GM21737 (cell line): Measurements from ENCODE around the gene PYGM.

ENCODE experiments used
- ATAC-seq: cut with Tn5 transposase; IDR thresholded peaks from one replicate; pipeline ENCODE4 v1.9.1; 2021; ENCODE audit warnings: mild to moderate bottlenecking, moderate library complexity; ENCODE audit not compliant: unreplicated experiment

PYGM gene

GRCh38 chr11:64792482-64792881, 32.7 kb upstream of the PYGM start:
- ATAC-seq, result no peak

DNA sequence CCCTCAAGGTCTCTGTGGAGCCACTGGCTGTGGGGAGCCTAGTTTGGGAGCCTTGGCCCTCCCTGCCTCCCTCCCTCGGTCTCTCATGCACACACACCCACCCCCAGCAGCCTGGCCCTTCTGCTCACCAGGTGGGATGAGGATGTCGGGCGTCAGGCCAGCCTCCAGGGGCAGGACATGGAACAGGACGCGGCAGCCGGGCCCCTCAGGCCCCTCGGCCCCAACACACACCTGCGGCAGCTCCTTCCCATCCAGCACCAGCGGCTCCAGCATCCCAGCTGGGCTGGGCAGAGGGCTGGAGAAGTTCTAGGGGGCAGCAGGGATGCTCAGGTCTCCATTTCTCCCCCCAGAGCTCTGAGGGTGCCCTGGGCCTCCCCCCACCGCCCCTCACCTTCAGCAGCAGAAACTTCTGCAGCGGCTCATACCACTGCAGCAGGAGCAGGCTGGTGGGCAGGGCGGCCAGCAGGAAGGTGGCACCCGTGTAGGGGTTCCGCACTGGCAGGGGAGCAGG, 32.1 kb upstream of the PYGM start:
- no peak for ATAC-seq

DNA sequence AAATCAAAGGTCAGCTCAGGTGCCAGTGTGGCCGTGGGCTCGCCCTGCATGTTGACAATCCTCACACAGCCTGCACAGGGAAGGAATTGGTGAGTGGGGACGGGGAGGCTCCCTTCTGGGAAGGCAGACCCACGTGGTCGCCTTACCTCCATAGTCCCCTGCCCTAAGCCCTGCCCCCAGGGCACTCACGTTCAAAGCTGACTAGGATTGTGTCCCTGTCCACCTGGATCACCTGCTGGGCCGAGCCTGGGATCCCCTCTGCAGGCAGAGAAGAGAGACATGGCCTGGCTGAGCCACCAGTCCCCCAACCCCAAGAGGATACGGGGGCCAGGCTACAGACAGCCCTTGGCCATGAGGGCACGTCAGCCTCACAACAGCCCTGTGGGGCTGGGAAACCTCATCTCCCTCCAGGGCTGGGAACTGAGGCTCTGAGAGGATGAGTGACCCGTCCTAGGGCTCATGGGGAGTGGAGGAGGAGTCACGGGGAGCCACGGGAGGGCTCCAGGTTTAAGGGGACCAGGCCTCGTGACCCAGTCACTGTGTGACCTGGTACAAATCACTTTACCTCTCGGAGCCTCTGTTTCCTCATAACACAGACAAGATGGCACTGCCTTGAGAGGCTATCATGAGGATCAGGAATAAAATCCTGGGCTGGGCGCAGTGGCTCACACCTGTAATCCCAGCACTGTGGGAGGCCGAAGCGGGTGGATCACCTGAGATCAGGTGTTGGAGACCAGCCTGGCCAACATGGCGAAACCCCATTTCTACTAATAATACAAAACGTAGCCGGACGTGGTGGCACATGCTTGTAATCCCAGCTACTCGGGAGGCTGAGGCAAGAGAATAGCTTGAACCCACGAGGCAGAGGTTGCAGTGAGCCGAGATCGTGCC, 30.7 kb upstream of the PYGM start:
- no peak for ATAC-seq

DNA sequence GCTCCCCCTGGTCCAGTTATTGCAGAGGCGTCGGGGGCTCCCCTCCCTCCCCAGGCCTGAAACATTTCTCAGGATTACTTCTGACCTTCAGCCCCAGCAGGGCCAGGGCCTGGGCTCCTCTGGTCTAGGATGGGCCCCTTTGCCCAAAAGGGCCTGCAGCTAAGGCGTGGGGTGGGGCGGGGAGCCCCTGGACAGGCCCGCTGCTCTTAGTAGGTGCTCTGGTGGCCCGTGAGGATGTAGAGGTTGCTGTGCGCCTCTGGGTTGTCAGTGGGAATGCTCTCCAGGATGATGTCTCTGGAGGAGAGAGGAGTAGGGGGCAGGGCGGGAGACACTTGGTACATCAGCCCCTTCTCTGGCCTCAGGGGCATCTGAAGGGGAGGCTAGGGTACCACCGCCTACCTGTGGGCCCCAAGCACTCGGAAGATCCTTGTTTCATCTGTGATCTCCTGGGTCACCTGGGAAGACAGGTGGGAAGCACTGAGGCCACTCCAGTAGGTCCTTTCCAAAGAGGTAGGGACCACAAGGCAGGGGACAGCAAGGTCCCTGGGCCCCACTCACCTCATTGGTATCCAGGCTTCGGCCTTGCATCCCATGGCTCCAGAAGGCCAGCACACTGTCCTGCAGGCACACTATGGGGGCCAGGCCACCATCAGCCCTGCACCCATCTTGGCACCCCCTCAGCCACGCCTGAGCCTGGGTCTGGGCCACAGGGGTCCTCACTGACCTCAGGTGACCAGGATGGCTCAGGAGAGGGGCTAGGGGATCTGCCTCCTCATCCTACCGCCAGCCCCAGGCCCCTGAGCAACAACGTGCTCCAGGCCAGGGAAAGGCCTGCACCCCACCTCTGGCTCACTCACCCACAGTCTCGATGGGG, 29.8 kb upstream of the PYGM start:
- ATAC-seq, result no peak

- ATAC-seq, result no peak
Measured at GRCh38 chr11:64788321-64789215, 28.8 kb upstream of the PYGM start.

- no peak for ATAC-seq
Measured at GRCh38 chr11:64787526-64788320, 27.9 kb upstream of the PYGM start.

- no peak for ATAC-seq
Measured at GRCh38 chr11:64786308-64786707, 26.5 kb upstream of the PYGM start.

DNA sequence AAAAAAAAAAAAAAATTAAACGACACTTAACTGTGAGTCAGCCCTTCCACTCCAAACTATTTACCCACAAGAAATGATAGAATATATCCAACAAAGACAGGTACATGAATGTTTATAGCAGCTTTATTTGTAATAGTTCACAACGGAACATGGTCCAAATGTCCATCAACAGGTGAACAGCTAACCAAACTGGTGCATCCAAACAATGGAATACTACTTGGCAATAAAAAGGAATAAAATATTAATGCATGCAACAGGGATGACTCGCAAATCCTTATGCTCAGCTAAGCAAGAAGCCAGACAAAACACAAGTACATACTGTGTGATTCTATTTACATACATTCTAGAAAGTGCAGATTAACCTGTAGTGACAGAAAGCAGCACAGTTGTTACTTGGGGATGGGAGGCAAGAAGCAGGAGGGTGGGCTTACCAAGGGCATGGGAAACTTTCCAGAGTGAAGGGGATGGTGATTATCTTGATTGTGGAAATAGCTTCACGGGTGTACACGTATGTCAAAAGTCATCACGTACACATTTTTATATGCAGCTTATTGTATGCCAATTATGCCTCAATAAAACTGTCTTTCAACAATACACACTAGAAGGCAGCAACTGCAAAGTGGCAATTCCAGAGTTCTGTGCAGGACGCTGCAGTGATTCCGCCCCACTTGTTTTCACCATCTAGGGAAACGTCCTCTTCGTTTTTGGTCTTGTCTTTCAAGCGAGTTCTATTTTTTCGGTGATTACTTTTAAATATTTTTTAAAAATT, 25.2 kb upstream of the PYGM start:
- ATAC-seq, result no peak

DNA sequence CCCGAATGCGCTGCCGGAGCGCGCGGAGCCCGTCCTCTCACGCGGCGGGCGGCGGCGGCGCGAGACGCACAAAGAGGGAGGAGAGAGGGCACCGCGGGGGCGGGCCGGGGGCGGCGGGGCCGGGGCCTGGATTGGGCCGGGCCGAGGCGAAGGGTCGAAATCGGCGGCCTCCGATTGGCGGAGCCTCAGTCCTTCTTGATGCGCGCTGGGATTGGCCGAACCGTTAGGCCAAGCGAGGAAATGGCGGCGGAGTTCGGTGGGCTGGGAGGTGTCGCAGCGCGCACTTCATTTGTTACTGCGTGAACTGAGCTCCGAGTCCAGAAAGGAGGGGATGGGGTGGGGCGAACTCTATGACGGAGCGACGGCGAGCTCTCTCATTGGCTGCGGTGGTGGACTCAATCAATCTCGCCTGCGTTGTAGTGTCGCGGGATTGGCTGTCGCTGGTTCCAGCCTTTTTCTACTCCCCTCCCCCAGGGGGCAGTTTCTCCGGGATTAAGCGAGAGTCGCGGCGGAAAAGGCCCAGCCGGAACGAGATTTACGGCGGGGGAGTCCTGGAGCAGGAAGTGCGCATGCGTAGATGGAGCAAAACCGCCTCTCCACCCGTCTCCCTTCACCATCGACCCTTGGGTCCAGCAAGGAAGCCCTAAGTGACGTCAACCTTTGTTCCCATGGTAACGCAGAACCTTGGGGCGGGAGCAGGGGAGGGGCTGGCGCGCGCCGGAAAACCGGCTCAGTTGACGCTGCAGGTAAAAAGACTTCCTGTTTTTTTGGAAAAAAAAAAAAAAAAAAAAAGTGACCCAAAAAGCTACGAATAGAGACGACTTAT, 18.9 kb upstream of the PYGM start, which contains the start of gene SF1:
SF1 (minus strand) TSS at position 70 of the 826 bp plus-strand sequence. CDS start 150 bp downstream, outside the sequence.
- ATAC-seq, result peak; percentile 70

GRCh38 chr11:64778223-64778472, 18.4 kb upstream of the PYGM start:
- no peak for ATAC-seq

- peak; percentile 15 for ATAC-seq
Measured at GRCh38 chr11:64777449-64778222, 17.9 kb upstream of the PYGM start.

GRCh38 chr11:64776875-64777274, 17.1 kb upstream of the PYGM start:
- no peak for ATAC-seq

DNA sequence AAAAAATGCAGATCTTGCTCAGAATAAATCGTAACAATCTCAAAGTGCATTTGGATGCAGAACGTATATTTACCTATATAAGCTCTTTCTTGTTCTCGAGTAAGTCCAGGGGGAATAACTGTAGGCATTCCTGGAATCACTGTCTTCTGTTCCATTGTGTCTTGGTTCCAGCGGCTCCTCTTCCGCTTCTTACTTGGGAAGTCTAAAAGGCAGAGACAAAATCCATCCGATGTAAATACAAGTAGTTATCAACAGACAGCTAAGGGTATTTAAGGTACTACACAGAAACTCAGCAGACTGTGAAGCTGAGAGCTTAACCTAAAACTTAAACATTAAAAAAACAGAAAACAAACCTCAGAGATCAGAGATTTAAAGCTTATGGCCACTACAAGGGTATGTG, 16.7 kb upstream of the PYGM start:
- no peak for ATAC-seq

DNA sequence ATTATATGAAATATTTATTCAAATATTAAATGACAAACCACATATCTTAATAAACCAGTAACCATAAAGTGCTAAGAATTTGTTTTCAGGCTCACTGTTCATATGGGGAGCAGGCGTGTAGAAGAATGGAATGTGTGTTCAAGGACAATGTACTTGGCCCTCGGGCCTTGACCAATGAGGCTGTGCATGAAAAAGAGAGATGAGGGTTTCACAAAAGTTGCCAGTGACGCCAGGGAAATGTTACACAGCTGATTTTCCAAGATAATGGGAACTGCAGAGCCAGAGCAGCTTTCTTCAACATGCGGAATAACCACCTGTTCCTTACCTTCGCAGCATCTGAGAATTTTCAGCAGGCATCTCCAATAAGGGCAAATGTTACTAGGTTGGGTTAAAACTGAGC, 14.4 kb upstream of the PYGM start:
- no peak for ATAC-seq

DNA sequence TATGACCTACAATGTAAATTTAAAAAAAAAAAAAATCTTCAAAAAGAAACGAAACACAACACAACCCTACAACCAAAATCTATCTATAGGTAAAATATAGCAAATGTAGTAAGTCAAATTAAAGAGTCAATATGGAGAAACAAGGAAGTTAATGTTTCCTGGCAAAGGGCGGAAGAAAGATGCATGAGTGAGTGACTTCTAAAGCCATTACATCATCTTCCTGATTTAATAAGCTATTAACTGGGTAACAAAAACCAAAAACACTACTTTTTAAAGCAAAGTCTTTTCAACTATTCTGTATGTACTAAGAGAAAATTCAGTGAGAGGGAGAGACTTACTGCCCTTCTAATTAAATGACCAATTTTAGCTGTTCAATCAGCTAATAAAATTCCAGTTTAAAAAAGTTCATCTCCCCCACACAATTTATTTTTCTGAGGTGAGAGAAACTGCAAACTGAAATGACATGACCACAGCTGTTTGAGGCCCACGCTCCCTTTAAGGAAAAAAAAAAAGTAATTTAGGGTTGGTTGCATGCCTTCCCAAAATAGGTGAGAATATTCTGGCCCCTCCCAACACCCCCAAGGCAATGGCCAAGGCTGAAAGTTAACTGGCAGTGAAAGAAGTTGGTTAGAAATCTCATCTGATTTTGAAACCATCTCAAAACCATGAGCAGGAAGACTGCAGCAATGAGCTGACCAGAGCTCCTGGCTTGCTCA, 12.7 kb upstream of the PYGM start:
- no peak for ATAC-seq

DNA sequence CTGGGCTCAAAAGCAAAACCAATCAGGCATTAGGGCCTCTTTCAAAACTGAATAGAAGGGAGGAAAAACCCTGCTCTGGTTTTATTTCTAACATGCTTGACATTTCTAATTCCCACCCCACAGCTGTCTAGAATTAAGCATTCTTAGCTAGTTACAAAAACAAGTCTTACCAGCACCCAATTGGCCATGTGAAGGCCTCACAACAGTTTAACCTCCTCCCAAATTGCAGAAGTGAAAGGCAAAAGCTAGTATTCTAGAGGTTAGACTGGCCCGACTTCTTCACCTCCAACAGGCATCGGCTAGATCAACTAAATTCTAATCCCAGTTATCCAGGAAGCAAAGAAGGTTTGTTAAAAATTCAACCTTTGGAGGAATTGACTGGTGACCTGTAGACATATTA, 12.1 kb upstream of the PYGM start:
- ATAC-seq, result no peak

GRCh38 chr11:64770120-64770519, 10.3 kb upstream of the PYGM start:
- ATAC-seq, result no peak
